HL-60 (cell line): ENCODE results near the gene IWS1.

Source experiments
- CTCF ChIP-seq: IDR thresholded peaks from one replicate; pipeline ENCODE4 v1.5.1; 2011; ENCODE audit warnings: low read length, control low read depth, inconsistent platforms; ENCODE audit not compliant: insufficient read depth
- POLR2AphosphoS5 ChIP-seq: IDR thresholded peaks from 2 replicates; pipeline ENCODE4 v1.6.1; 2012; ENCODE audit warnings: low read depth

DNA sequence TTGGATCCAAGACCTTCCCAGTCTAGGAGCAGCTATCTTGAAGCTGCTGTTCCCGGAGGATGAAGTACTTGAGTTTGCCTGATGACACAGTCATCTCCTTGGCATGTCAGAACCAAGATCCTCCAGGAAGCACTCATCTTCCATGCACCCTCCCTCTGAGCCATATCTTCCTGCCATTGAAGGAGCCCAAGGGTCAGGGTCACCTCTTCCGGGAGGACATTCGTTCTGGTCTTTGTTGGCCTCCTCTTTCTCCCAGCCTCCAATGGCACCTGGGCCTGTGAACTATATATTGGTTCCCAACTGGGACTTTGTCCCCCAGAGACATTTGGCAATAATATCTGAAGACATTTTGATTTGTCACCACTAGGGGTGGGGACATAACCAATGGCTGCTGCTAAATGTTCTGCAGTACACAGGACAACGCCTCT is 4.9 kb upstream of the IWS1 start:
- TF ChIP-seq POLR2AphosphoS5 (no peak), CTCF (no peak)
